ENCODE data around the gene TEX48. TPM values are rescaled to one million over a fixed set of nuclear protein-coding genes. Genes with fewer than 3 reads are reported as not detected.

Gene TEX48
- total RNA-seq, 1 donor from 2014 or later = not detected

GRCh38 chr9:114616684-114617520 lies 65.1 kb downstream of the TEX48 start:
- no peak overlapping the region for H2AFZ ChIP-seq (replicated peaks)
- Mint-ChIP-seq H3K27me3 (ENCODE audit: insufficient read depth, low read depth) (peaks cover 4% of the 10 kb centered on the region), H3K36me3 (no peaks in the 10 kb centered on the region), H3K27ac (no peak overlapping the region), H3K9me3 (no peaks in the 10 kb centered on the region), H3K4me1 (peaks cover 9% of the 10 kb centered on the region), H3K4me3 (no peak overlapping the region)
- H3K9ac ChIP-seq = no peak overlapping the region
- H3K4me3 ChIP-seq = no peak overlapping the region
- peaks cover 4% of the 10 kb centered on the region for H3F3A ChIP-seq (ENCODE audit: low read depth)
- H3K4me2 ChIP-seq = no peak overlapping the region
- H3K4me1 ChIP-seq = no peaks in the 10 kb centered on the region
- H3K36me3 ChIP-seq = no peaks in the 10 kb centered on the region
- no peak overlapping the region for H3K27ac ChIP-seq
- TF ChIP-seq EZH2phosphoT487 (IDR thresholded peaks at IDR 0.05) (no peak), EZH2 (IDR thresholded peaks at IDR 0.05) (no peak)
- TF ChIP-seq, protein P1, sequence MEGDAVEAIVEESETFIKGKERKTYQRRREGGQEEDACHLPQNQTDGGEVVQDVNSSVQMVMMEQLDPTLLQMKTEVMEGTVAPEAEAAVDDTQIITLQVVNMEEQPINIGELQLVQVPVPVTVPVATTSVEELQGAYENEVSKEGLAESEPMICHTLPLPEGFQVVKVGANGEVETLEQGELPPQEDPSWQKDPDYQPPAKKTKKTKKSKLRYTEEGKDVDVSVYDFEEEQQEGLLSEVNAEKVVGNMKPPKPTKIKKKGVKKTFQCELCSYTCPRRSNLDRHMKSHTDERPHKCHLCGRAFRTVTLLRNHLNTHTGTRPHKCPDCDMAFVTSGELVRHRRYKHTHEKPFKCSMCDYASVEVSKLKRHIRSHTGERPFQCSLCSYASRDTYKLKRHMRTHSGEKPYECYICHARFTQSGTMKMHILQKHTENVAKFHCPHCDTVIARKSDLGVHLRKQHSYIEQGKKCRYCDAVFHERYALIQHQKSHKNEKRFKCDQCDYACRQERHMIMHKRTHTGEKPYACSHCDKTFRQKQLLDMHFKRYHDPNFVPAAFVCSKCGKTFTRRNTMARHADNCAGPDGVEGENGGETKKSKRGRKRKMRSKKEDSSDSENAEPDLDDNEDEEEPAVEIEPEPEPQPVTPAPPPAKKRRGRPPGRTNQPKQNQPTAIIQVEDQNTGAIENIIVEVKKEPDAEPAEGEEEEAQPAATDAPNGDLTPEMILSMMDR (IDR thresholded peaks at IDR 0.05) = no peak
- DNase-seq (ENCODE audit: low spot score) = no peak
- no peaks in the 10 kb centered on the region for H3K9me3 ChIP-seq (ENCODE audit: low read depth)
- H4K20me1 ChIP-seq (ENCODE audit: low read depth) = no peaks in the 10 kb centered on the region
- no peaks in the 10 kb centered on the region for H3K79me2 ChIP-seq (ENCODE audit: low read depth)
- peaks cover 11% of the 10 kb centered on the region for H3K27me3 ChIP-seq

Other genes with a start within 250 kb of the TEX48 start
- gene WHRN, start 176.7 kb downstream of the TEX48 start, total RNA-seq (ENCODE audit: low replicate concordance) = 1.1 and 6.6 TPM in 2 replicates
- 157 and 253 TPM in 2 replicates for gene ATP6V1G1, start 94.4 kb downstream of the TEX48 start, total RNA-seq (ENCODE audit: low replicate concordance)
- gene TMEM268, start 70.9 kb downstream of the TEX48 start, total RNA-seq (ENCODE audit: low replicate concordance) = 0.65 and 0.77 TPM in 2 replicates
- not detected in 2 replicates for gene TEX53, start 24.4 kb downstream of the TEX48 start, total RNA-seq (ENCODE audit: low replicate concordance)
- not detected in 2 replicates for gene TNFSF15, start 123.8 kb upstream of the TEX48 start, total RNA-seq (ENCODE audit: low replicate concordance)
- not detected in 2 replicates for gene TNFSF8, start 248.4 kb upstream of the TEX48 start, total RNA-seq (ENCODE audit: low replicate concordance)